GM19351 (cell line): ENCODE measurements around the gene CTCFL.
"Not testable (repeated sequence)": the region's sequence is repeated elsewhere in the genome, so short reads cannot be mapped to it uniquely, and the experiment has no call there.

Experiments used
- ATAC-seq: cut with Tn5 transposase; IDR thresholded peaks from one replicate; pipeline ENCODE4 v1.9.1; 2021; ENCODE audit warnings: mild to moderate bottlenecking, moderate library complexity; ENCODE audit not compliant: unreplicated experiment

The CTCFL gene

DNA sequence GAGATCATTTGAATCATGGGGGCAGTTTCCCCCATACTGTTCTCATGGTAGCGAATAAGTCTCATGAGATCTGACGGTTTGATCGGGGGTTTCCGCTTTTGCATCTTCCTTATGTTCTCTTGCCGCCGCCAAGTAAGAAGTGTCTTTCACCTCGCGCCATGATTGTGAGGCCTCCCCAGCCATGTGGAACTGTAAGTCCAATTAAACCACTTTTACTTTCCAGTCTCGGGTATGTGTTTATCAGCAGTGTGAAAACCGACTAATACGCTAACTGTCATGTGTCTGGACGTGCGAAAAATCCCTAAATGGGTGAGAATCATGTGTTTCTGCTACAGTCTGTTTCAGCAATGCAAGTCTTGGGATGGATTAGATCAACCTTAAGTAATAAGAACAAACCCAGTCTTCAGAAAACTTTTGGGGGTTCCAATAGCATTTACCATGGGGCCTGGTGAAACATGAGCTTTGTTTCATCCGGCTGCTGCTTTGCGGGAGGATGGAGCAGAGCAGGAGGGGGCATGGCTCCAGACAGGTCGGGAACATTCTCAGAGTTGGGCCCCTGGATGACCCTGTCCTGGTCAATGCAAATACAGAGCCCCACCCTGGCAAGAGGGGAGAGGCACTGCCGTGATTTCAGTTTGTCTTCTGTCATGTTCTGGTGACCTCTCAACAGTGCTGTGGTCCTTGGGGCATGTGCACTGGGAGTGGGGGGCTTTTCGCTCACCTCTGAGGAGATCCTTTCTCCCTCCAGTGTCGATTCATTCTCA, 41.5 kb downstream of the CTCFL start:
- peak; percentile 42 for ATAC-seq

DNA sequence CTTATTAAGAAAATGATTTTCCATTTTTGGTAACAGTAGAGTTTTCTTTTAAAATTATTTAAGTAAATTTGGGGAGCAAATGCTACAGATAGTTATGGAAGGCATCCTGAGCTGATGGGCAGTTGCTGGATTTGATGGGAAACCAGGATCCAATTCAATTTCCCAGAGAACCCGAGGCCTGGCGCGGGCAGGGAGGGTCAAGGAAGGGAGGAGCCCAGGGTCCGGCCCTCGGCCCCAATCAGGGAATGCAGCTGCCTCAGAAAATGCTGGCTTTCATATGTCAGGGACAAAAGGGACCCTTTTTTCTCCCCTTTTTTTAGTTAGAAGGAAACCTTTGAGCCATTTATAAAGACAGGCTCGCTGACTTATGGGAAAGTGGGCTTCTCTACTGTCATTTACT, 42.1 kb downstream of the CTCFL start:
- ATAC-seq, result no peak

DNA sequence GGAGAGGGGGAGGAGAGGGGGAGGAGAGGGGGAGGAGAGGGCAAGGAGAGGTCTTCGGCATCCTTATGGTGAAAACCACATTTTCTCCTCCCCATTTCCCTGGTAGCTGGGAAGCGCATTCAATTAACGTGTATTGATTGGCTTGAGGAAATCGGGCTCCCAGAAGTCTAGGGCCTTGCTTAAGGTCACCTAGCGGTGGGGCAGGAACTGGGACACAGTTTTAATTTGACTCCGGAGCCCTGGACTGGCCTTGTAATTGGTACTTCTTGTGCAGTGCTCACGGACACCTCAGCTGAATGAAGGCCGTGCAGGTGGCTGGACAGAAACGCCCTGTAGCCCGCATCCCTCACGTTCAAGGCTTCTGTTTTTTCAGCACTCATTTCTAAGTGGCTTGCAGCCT, 42.8 kb downstream of the CTCFL start:
- ATAC-seq, result no peak

DNA sequence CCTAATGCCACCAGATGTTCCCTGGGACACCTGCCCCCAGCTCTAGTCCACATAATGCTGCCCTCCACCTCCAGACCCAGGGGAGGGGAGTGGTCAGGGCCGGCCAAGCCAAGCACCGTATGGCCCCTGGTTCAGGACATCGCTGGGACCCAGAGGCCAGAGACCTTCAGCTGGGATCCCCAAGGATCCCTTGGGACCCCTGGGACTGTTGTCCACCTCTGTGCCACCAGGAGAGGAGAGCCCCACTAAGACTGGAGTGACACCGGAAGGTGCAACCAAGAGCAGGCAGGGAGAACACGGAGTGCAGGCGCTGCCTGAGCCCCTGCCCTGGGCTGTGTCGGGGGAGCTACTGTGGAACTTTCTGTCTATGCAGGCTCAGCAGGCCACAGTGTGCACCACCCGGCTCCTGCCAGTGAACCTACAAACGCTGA, 43.6 kb downstream of the CTCFL start:
- peak; percentile 30 for ATAC-seq

DNA sequence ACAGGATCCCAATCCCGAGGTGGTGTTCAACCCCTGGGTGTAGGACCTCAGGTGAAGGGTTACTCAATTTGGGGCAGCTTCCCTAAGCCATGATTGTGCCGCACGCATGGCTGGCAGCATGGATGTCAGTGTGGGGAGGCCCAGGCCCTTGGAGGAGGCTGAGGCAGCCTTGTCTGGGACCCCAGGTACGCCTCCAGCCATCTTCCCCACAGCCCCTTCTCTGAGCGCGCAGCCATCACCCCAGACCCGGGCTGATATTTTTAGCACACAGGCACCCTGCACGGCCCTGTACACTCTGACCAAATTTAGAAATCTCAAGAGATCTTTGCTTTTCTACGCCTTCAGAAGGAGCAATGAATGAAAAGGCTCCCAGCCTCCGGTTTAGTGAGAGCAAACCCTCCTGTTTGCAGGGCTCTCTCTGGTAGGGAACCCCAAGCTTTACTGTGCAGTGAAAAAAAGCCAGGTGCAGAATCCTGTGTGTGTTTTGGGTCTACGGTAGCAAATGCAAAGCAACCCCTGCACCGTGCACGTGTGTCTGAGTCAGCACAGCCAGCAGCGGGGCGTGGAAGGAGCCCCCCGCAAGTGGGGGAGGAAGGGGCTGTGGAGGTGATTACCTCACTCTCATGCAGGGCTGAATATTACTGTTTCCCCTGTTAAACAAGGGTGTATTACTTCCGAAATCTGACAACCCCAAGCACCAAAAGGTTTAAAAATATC, 44.3 kb downstream of the CTCFL start:
- ATAC-seq, result peak; percentile 62

DNA sequence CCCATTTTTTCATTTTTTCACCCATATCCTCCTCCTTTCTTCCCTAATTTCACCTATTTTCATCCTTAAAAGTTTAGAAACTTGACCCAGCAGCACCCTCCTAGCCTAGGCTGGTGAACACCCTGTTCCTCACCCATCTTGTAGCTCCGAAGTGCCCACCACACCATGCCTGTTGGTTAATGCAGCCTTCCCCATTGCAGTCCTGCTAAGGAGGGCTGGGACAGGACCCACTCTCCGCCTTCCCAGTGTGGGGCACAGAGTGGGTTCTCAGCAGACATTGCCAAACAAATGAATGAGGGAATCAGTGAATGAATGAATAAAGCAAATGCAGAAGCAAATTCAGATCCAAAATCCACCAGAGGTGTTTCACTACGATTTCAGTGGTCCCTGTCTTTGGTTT, 45.7 kb downstream of the CTCFL start:
- no peak for ATAC-seq

DNA sequence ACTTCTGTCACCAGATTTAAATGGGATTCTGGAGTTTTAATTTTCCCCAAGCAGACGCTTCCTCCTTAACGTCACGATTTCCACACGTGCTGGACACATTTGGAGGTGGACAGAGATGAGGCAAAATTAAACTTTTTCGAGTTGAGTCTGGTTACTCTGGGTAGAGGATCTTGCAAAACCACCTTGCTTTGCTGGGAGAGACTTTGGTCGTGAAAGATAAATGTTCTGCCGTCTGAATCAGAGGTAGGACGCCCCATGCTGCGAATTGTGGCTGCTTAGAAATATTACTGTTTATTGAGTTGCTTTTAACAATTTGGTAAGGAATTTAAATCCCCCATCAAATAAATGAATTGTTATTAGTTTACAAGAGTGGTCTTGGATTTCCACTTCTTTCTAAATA, 46.8 kb downstream of the CTCFL start:
- no peak for ATAC-seq

DNA sequence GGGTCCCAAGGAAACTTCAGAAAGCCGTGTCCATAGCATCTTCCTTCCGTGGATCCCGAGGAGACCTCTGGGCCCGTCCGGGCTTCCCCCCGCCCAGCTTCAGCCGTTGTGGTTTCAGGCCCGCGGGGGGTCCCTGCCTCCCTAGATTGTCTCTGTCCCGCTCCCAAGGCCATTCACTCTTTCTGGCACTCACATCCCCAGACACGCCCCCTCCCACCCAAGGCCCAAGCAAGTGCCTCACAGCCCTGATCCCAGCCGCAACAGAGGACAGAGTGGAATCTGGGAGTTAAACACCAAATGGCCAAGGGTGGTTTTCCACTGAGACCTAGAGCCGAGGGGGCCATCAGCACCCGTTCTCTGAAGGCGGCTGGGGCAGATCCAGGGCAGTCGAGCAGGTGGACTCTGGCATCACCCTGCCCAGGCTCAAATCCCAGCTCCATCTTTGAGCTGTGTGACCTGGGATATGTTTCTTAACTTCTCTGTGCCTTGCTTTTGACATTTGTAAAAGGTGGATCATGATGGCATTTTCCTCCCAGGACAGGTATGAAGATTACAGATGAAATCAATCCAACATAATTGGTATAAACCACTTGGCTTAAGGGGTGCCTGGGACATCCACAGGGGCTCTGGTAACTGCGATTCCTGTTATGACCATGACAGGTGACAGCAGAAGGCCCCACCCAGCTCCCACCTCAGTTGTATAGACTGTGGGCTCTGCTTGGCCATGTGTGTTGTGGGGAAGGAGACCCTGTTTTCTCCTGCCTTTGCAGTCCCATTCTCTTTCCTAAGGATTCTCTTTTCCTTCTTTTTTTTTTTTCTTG, 48.1 kb downstream of the CTCFL start:
- no peak for ATAC-seq

DNA sequence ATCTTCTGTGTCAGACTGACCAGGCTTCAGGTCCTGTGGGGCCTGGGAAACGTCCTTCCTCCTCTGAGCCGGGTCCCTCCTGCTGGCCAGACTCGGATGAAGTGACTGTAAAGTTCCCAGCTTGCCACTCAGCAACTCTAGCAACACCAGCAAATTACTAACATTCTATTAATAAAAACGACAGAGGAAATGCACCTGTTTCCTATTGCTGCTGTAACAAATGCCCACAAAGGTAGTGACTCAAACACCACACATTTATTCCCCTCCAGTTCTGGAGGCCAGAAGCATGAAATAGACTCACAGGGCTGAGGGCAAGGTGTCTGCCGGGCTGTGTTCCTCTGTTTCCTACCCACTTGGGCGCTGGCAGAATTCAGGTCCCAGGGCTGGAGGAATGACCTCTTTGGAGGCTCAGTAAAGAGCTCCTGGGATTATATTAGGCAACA, 48.8 kb downstream of the CTCFL start:
- ATAC-seq, result peak; percentile 45

DNA sequence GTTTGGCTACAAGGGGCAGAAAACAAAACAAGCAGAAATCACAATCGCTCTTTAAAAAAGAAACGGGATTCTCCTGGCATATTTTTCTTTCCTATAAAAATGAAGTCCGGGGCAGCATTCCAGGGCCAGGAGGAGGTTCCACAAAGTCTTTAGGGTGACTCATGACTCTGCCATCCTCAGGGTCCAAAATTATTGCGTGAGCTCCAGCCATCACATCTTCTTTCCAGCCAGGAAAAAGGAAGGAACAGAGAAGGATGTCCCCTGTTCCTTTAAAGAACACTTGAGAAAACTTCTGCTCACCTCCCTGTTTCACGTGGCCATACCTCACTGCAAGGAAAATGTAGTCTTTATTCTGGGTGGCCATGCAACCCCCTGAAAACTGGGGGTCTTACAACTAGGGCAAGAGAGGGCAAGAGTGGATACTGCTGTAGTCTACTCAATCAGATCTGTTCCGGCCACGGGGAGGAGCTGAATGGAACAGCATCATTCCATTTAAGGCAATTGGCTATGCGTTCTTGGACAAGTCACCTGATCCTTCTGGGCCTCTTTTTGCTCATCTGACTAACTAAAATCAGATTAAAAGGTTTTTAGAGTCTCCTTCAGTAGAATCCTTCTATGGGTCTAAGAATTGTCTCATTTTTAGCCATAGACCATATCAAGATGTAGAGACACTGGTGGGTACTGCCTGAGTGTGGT, 49.4 kb downstream of the CTCFL start:
- ATAC-seq, result no peak

DNA sequence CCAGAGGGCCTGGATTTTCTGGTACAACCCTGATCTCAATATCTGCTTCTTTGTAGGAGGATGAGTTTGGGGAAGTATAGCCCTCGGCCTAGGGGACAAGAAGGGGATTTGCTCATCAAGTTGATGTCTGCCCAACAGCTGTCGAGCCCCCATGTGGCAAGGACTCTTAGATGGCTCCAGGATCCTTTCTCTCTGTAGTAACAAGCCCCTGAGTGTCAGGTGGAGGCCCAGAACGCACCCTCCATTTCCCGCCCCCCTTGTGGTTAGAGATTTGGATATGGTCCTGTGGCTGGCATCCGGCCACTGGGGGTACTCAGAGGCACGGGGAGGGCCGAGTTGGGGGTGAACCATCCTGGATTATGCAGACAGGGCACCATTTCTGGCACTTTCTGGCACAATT, 50.1 kb downstream of the CTCFL start:
- no peak for ATAC-seq

DNA sequence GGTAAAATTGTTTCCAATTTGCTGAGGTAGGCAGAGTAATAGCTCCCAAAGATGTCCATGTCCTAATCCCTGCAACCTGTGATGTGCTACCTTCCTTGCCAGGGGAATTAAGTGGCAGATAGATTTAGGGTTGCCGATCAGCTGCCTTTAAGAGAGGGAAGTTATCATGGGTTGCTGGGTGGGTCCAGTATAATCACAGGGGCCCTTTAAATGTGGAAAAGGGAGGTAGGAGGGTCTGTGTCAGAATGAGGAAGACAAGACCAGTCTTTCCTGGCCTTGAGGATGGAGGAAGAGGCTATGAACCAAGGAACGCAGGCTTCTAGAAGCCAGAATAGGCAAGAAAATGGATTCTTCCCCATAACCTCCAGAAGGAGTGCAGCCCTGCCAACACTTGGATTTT, 50.7 kb downstream of the CTCFL start:
- ATAC-seq, result no peak

DNA sequence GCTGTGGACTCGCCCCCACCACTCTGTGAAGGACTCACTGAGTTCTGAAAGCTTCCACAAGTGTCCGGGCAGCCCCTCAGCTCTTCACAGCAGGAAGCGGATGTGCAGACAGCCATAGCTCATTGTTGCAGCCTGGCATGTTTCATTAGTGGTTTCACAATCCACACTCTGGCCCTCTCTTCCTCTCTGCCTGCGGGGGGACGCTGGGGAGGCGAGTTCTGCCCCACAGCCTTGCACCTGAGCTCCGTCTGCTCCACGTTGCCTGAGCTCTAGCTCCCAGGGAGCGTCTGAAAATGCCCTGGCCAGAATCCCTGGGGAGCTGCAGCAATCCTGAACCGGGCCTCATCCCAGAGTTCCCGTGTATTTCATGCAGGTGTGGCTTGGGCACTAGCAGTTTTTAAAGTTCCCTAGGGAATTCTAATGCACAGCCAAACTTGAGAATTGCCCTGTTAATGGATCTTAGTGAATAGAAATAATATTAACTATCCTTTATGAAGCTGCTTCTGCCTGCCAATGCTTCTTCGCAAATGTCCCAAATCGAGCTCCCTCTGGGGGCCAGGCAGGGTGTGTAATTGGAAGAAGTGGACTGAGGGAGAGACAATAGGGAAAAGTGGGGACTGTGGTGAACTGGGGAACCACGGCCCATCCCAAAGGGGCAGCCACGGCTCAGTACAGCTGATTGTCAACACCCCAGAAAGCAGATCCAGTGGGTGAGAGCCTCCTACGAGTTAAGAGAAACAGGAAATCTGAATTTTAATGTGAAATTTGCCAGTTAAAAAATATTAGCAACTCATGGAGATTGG, 51.5 kb downstream of the CTCFL start:
- ATAC-seq, result peak; percentile 63

DNA sequence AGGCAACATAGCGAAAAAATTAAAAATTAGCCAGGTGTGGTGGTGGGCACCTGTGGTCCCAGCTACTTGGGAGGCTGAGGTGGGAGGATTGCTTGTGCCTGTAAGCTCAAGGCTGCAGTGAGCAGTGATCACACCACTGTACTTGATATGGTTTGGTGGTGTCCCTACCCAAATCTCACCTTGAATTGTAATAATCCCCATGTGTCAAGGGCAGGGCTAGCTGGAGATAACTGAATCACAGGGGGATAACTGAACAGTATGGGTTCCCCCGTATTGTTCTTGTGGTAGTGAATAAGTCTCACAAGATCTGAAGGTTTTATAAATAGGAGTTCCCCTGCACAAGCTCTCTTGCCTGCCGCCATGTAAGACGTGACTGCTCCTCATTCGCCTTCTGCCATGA, 52.5 kb downstream of the CTCFL start:
- ATAC-seq, result not testable (repeated sequence)

DNA sequence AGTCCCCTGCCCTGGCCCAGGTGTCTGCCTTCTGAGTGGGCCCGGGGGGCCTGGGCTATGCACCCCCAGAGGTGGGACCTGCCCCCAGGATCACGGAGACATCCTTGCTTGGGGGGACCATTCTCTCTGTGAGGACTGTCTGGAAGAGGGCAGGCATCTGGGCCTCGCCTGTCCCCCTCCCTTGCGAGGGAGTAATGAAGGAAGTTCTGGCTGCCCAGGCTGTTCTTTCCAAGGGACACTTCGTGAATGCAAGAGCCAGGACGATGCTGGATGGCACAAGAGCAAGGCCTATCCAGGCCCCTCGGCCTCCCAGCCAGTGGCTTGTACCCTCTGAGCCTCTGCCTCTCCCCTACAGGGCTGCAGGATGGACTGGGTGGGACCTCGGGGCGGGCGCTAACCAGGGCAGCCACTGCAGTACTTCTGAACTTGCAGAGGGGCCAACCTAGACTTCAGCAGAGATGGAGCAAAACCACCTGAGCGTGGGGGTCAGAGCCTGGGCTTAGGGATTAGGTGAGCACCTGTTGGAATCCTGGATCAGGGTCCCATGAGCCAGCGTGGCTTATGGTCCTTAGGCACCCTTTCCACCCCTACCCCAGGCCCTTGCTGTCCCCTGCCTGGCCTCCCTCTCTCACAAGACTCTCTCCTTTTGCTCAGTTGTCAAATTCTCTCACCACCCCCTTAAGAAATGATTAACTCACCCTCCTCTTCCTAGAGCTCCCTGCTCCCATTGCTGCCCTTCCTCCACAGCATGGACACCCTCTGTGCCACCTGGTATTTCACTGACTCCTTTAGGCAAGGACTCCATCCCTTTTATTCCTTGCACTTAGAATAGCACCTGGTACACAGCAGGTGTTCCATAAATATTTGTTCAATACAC, 53.2 kb downstream of the CTCFL start:
- ATAC-seq, result no peak

DNA sequence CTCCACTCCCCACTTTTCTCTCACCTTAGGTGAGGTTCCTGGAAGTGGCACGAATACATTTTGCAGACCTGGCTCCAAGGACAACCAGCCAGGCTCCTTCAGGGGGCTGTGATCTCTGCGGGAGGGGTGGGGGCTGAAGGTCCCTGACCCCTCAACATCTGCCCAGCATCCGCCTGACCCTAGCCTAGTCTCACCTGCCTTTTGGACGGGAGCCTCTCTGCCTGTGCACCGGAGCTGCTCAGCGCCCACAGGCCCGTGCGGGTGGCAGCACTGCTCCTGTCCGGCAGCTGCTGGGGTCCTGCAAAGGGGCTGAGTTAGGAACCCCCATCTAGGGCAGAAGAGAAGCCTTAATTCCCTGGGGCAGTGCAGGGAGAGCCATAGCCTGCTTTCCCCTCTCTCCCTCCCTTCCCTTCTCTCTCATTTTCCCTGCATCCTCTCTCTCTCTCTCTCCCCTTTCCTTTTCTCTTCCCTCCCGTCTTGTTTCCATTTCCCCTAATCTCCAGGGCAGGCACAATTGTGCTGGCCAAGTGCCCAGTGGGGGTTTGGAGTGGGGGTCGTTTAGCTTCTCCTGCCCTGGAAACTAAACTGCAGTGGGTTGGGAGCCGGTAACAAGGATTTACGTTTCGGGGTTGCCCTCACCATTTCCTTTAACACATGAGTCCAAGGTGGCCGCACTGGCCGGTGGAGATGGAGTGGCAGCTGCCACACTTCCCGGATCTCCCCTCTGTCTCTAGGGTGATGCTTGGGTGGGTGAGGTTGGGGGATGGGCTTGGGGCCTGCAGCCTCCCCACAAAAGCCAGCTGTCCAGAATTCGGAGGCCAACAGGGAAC, 54.1 kb downstream of the CTCFL start:
- ATAC-seq, result no peak

DNA sequence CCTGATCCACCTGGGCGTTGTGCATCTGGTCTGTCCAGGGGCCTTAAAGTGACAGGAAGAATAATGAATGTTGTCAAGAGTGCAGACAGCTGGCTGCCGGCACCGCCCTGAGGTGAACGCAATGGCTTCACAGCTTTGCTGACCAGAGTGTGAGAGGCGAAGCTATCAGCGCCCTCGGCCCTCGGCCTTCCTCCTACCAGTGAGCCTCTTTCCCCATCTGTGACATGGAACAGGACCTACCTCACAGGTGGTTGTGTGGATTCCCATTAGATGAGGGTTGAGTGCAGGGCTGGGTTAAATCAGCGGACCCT, 54.8 kb downstream of the CTCFL start:
- ATAC-seq, result no peak

DNA sequence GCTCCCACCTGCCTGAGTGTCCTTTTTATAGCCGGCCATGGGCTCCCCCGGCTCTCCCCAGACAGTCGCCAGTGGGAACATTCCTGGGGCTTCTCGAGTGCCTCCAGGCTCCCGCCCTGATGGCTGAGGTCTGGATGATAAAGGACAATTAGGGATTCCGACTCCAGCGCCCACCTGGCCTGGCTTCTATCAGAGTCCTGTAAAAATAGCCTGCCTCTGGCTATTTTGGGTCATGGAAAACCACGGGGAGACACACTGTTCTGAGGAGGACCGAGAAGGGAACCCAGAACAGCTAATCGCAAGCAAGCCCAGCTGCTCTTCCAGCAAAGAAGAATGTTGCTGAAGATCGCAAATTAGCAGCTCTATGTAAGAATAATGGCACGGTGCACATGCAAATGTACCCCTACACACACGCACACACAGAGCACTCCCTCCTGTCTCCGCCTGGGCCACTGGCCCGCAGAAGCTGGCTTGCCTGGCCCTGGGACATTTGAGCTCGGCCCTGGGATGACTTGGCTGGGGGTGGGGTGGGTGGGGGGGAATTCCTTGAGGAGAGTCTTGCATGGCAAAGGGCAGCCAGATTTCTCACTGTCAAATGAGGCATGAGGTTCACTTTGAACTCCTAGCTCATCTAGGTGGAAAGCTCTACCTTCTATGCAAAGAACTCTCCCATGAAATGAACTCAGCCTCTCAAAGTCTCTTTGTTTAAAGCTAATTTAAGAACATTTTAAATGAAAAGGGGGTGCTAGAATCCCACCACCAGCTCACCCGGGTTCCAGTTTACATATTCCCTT, 55.3 kb downstream of the CTCFL start:
- peak; percentile 46 for ATAC-seq
